Ascending aorta (tissue), 2 donors: ENCODE measurements around the gene ADAMTS17. TPM values are rescaled to one million over a fixed set of nuclear protein-coding genes. Genes with fewer than 3 reads are reported as not detected.
"Not testable (repeated sequence)": the region's sequence is repeated elsewhere in the genome, so short reads cannot be mapped to it uniquely, and the experiment has no call there.

Source experiments
- DNase-seq, 2 donors: peaks; one replicate each; pipeline ENCODE4 v3.0.0-alpha.2; 2019; ENCODE audit warnings: low spot score in 2 of 2
- H3K27ac ChIP-seq, 2 donors: fragments of 200-600 bp; sonication (generic); one replicate each; pipeline ENCODE4 v1.5.1; 2016 to 2017; ENCODE audit warnings: mild to moderate bottlenecking in 1 of 2
- H3K27me3 ChIP-seq: fragments of 200-600 bp; sonication (generic); one replicate; pipeline ENCODE4 v1.5.1; 2017
- H3K36me3 ChIP-seq, 2 donors: fragments of 200-600 bp; sonication (generic); one replicate each; pipeline ENCODE4 v1.5.1; 2016
- H3K4me1 ChIP-seq, 2 donors: fragments of 200-600 bp; sonication (generic); one replicate each; pipeline ENCODE4 v1.5.1; 2016 to 2017; ENCODE audit warnings: mild to moderate bottlenecking in 1 of 2
- H3K4me3 ChIP-seq, 2 donors: fragments of 200-600 bp; sonication (generic); one replicate each; pipeline ENCODE4 v1.5.1; 2016 to 2017; ENCODE audit warnings: mild to moderate bottlenecking in 1 of 2
- H3K9me3 ChIP-seq, 2 donors: fragments of 200-600 bp; sonication (generic); one replicate each; pipeline ENCODE4 v1.5.1; 2016
- CTCF ChIP-seq, 3 experiments: fragments of 200-600 bp in 2 of 3; fragments of 450-650 bp in 1 of 3; sonication (generic) in 2 of 3; IDR thresholded peaks; one replicate each; pipeline ENCODE4 v1.5.1; 2016 to 2019; ENCODE audit warnings: antibody characterized with exemption in 3 of 3, mild to moderate bottlenecking in 1 of 3, moderate library complexity in 1 of 3
- intact Hi-C: fragments of 100-400 bp; cut with DNase I; formaldehyde crosslinking; loops from one replicate; pipeline ENCODE4 v1.15.1; 2023
- total RNA-seq: library from RNA; depleted of rRNA; stranded (reverse); fragments of >200 nt; gene quantifications from one replicate; pipeline ENCODE4 v1.1.0, GENCODE V29; 2016

Gene ADAMTS17
- total RNA-seq, 1 donor from 2014 or later = 2.8 TPM

GRCh38 chr15:100343251-100343650, 1.5 kb upstream of the ADAMTS17 start:
- no peak overlapping the region for H3K4me3 ChIP-seq
- no peak for TF ChIP-seq CTCF (IDR thresholded peaks at IDR 0.05)
- intact Hi-C loops = loop anchor here (2.0 to 10.0 kb wide), 3 partner anchors 228 to 1088 kb away; partner anchors contain the start of gene LRRC28
- DNase-seq = no peak
- H3K36me3 ChIP-seq = no peaks in the 10 kb centered on the region
- H3K9me3 ChIP-seq = no peaks in the 10 kb centered on the region
- H3K27me3 ChIP-seq = no peaks in the 10 kb centered on the region
- no peak overlapping the region for H3K27ac ChIP-seq
- H3K4me1 ChIP-seq = peaks cover 0 to 2% of the 10 kb centered on the region in 2 donors

- intact Hi-C loops = loop anchor here (2.0 to 10.0 kb wide), 3 partner anchors 100 to 1086 kb away; partner anchors contain the start of gene LRRC28
- H3K36me3 ChIP-seq = no peaks in the 10 kb centered on the region
- TF ChIP-seq CTCF (IDR thresholded peaks at IDR 0.05) = no peak
- H3K4me3 ChIP-seq = peak overlapping the region; percentile 81 to 96
- H3K9me3 ChIP-seq = no peaks in the 10 kb centered on the region
- peak overlapping the region; percentile 69 to 78 for H3K27ac ChIP-seq
- no peak for DNase-seq
- H3K4me1 ChIP-seq = peaks cover 0 to 2% of the 10 kb centered on the region in 2 donors
- H3K27me3 ChIP-seq = no peaks in the 10 kb centered on the region
These were observed 481 bp downstream of the ADAMTS17 start for GRCh38 chr15:100341239-100341749.

GRCh38 chr15:100340721-100341238, 995 bp downstream of the ADAMTS17 start:
- TF ChIP-seq CTCF (IDR thresholded peaks at IDR 0.05) = no peak
- Histone ChIP-seq H3K9me3 (no peaks in the 10 kb centered on the region), H3K36me3 (no peaks in the 10 kb centered on the region), H3K27me3 (no peaks in the 10 kb centered on the region), H3K27ac (no peak overlapping the region), H3K4me3 (peak overlapping the region; percentile 81 to 96), H3K4me1 (peaks cover 0 to 2% of the 10 kb centered on the region in 2 donors)
- DNase-seq = no peak
- intact Hi-C loops = loop anchor here (2.0 to 10.0 kb wide), 3 partner anchors 100 to 1086 kb away; partner anchors contain the start of gene LRRC28

GRCh38 chr15:100339999-100340398, 1.8 kb downstream of the ADAMTS17 start:
- Histone ChIP-seq H3K36me3 (no peaks in the 10 kb centered on the region), H3K27ac (no peak overlapping the region), H3K4me3 (no peak overlapping the region), H3K4me1 (peaks cover 0 to 2% of the 10 kb centered on the region in 2 donors), H3K27me3 (no peaks in the 10 kb centered on the region), H3K9me3 (no peaks in the 10 kb centered on the region)
- TF ChIP-seq CTCF (IDR thresholded peaks at IDR 0.05) = no peak
- DNase-seq = no peak
- intact Hi-C loops = loop anchor here (2.0 to 10.0 kb wide), 4 partner anchors 99 to 1085 kb away; partner anchors contain the start of gene LRRC28

- intact Hi-C loops = loop anchor here (2.0 kb wide), 1 partner anchor 411 kb away; no protein-coding TSS in a partner anchor
- not testable (repeated sequence) for H3K36me3 ChIP-seq, H3K4me3 ChIP-seq, H3K27ac ChIP-seq, DNase-seq, H3K4me1 ChIP-seq, H3K27me3 ChIP-seq, H3K9me3 ChIP-seq
These were observed 2.3 kb downstream of the ADAMTS17 start for GRCh38 chr15:100339451-100339850.

- Histone ChIP-seq H3K4me1 (peaks cover 0 to 2% of the 10 kb centered on the region in 2 donors), H3K27me3 (no peaks in the 10 kb centered on the region), H3K9me3 (no peaks in the 10 kb centered on the region), H3K4me3 (peak overlapping the region in 1 of 2 donors; percentile 47), H3K36me3 (no peaks in the 10 kb centered on the region), H3K27ac (no peak overlapping the region)
- intact Hi-C loops = loop anchor here (2.0 kb wide), 1 partner anchor 410 kb away; no protein-coding TSS in a partner anchor
- peak; percentile 68 to 88 (median 76) for TF ChIP-seq CTCF (IDR thresholded peaks at IDR 0.05)
- peak in 1 of 2 donors; percentile 83 for DNase-seq
These were observed 2.8 kb downstream of the ADAMTS17 start for GRCh38 chr15:100338971-100339444.
